Prostate gland (tissue), 2 donors: ENCODE results near the gene TMEM126A. TPM values are rescaled to one million over a fixed set of nuclear protein-coding genes. Genes with fewer than 3 reads are reported as not detected.
"Not testable (repeated sequence)": the region's sequence is repeated elsewhere in the genome, so short reads cannot be mapped to it uniquely, and the experiment has no call there.

Experiments
- DNase-seq: peaks from one replicate; pipeline ENCODE4 v3.0.0-alpha.2; 2019; ENCODE audit warnings: low spot score
- H3K27ac ChIP-seq, 2 donors: fragments of 200-600 bp; sonication (generic); 2 replicates each; pipeline ENCODE4 v1.5.1; 2017 to 2019
- H3K27me3 ChIP-seq: fragments of 200-600 bp; sonication (generic); replicated peaks from 2 replicates; pipeline ENCODE4 v1.5.1; 2019; ENCODE audit not compliant: insufficient read depth
- H3K36me3 ChIP-seq, 2 donors: fragments of 200-600 bp; sonication (generic); 1 replicate in 1 of 2; 2 replicates in 1 of 2; pipeline versions ENCODE4 v1.5.1 to v1.8.1; 2017 to 2019
- H3K4me1 ChIP-seq: fragments of 200-600 bp; sonication (generic); replicated peaks from 2 replicates; pipeline ENCODE4 v1.5.1; 2019
- H3K4me3 ChIP-seq, 2 donors: fragments of 200-600 bp; sonication (generic); 2 replicates each; pipeline ENCODE4 v1.5.1; 2017 to 2019
- H3K9me3 ChIP-seq: fragments of 200-600 bp; sonication (generic); 2 replicates; pipeline ENCODE4 v1.5.1; 2017
- CTCF ChIP-seq, 4 experiments: fragments of 200-600 bp in 2 of 4; fragments of 450-650 bp in 2 of 4; sonication (generic) in 2 of 4; IDR thresholded peaks; 1 replicate in 3 of 4; 2 replicates in 1 of 4; pipeline ENCODE4 v1.5.1; 2016 to 2019; ENCODE audit warnings: antibody characterized with exemption in 4 of 4, mild to moderate bottlenecking in 2 of 4, moderate library complexity in 2 of 4
- POLR2A ChIP-seq: fragments of 450-650 bp; IDR thresholded peaks from one replicate; pipeline ENCODE4 v1.6.1; 2016; ENCODE audit warnings: antibody characterized with exemption, mild to moderate bottlenecking
- POLR2AphosphoS5 ChIP-seq: sonication (generic); formaldehyde crosslinking; IDR thresholded peaks from one replicate; pipeline ENCODE4 v1.6.1; 2017; ENCODE audit warnings: antibody characterized with exemption
- WGBS: methylation state at CpG from one replicate; pipeline ENCODE4 v1.1.5; 2018; 5-methylcytosine and 5-hydroxymethylcytosine counted together
- intact Hi-C: fragments of 100-400 bp; cut with DNase I; formaldehyde crosslinking; loops from one replicate; pipeline ENCODE4 v1.14.2; 2022
- total RNA-seq, 2 donors: library from RNA; depleted of rRNA; stranded (reverse); fragments of >200 nt; gene quantifications; one replicate each; pipeline ENCODE4 v1.1.0, GENCODE V29; 2016

The TMEM126A gene
- total RNA-seq, 2 donors from 2014 or later = 13.6 to 24.4 TPM

GRCh38 chr11:85647078-85647477, 689 bp upstream of the TMEM126A start:
- WGBS = 26% methylated on average over 2 of the region's 2 CpGs
- peaks cover 4% of the 10 kb centered on the region for H3K4me1 ChIP-seq
- no peaks in the 10 kb centered on the region for H3K36me3 ChIP-seq
- no peak for DNase-seq
- no peaks in the 10 kb centered on the region for H3K9me3 ChIP-seq
- H3K27me3 ChIP-seq = no peaks in the 10 kb centered on the region
- no peak for TF ChIP-seq POLR2AphosphoS5
- TF ChIP-seq POLR2A = no peak
- TF ChIP-seq CTCF (IDR thresholded peaks at IDR 0.05) = no peak
- intact Hi-C loops = loop anchor here (2.0 kb wide), 1 partner anchor 18 kb away; the partner anchor contains the start of gene TMEM126B
- H3K27ac ChIP-seq = peak overlapping the region; percentile 75 to 76
- H3K4me3 ChIP-seq = peak overlapping the region; percentile 47 to 49

GRCh38 chr11:85651118-85651517, 3.4 kb downstream of the TMEM126A start:
- Histone ChIP-seq H3K4me3 (no peak overlapping the region), H3K27me3 (no peaks in the 10 kb centered on the region), H3K27ac (no peak overlapping the region), H3K4me1 (peaks cover 4% of the 10 kb centered on the region), H3K36me3 (no peaks in the 10 kb centered on the region), H3K9me3 (no peaks in the 10 kb centered on the region)
- no peak for DNase-seq
- TF ChIP-seq POLR2A (no peak), CTCF (IDR thresholded peaks at IDR 0.05) (no peak), POLR2AphosphoS5 (no peak)
- intact Hi-C loops = no loop called here
- 93% methylated on average over 1 of the region's 1 CpG for WGBS

- Histone ChIP-seq H3K36me3 (no peaks in the 10 kb centered on the region), H3K9me3 (no peaks in the 10 kb centered on the region), H3K27me3 (no peaks in the 10 kb centered on the region), H3K4me1 (no peaks in the 10 kb centered on the region), H3K4me3 (no peak overlapping the region), H3K27ac (no peak overlapping the region)
- 62% methylated on average over 3 of the region's 3 CpGs for WGBS
- intact Hi-C loops = no loop called here
- no peak for DNase-seq
- TF ChIP-seq POLR2A (no peak), POLR2AphosphoS5 (no peak), CTCF (IDR thresholded peaks at IDR 0.05) (no peak)
These were observed 5.2 kb downstream of the TMEM126A start for GRCh38 chr11:85652786-85653447.

- intact Hi-C loops, H3K4me1 ChIP-seq, H3K27ac ChIP-seq, H3K9me3 ChIP-seq, DNase-seq, H3K36me3 ChIP-seq, H3K27me3 ChIP-seq, H3K4me3 ChIP-seq: not testable (repeated sequence)
- whole genome bisulfite sequencing = 96% methylated on average over 4 of the region's 4 CpGs
These were observed 6.6 kb downstream of the TMEM126A start for GRCh38 chr11:85654343-85654742.

GRCh38 chr11:85656777-85657176, 9.0 kb downstream of the TMEM126A start:
- Histone ChIP-seq H3K4me3 (no peak overlapping the region), H3K9me3 (no peaks in the 10 kb centered on the region), H3K4me1 (no peaks in the 10 kb centered on the region), H3K36me3 (no peaks in the 10 kb centered on the region), H3K27me3 (no peaks in the 10 kb centered on the region), H3K27ac (no peak overlapping the region)
- TF ChIP-seq POLR2AphosphoS5 (no peak), CTCF (IDR thresholded peaks at IDR 0.05) (no peak), POLR2A (no peak)
- intact Hi-C loops = no loop called here
- 80% methylated on average over 1 of the region's 1 CpG for WGBS
- no peak for DNase-seq
